ENCODE measurements around the gene SQSTM1.

- TF ChIP-seq CTCF (IDR thresholded peaks at IDR 0.05; ENCODE audit: low read depth, low read length) = no peak
- peak; percentile 44 for TF ChIP-seq POLR2A (IDR thresholded peaks at IDR 0.05; ENCODE audit: extremely low read depth, insufficient read length)
These were observed 15.0 kb upstream of the SQSTM1 start for GRCh38 chr5:179805529-179806249.
